ENCODE measurements around the gene GNB1L.

The GNB1L gene

DNA sequence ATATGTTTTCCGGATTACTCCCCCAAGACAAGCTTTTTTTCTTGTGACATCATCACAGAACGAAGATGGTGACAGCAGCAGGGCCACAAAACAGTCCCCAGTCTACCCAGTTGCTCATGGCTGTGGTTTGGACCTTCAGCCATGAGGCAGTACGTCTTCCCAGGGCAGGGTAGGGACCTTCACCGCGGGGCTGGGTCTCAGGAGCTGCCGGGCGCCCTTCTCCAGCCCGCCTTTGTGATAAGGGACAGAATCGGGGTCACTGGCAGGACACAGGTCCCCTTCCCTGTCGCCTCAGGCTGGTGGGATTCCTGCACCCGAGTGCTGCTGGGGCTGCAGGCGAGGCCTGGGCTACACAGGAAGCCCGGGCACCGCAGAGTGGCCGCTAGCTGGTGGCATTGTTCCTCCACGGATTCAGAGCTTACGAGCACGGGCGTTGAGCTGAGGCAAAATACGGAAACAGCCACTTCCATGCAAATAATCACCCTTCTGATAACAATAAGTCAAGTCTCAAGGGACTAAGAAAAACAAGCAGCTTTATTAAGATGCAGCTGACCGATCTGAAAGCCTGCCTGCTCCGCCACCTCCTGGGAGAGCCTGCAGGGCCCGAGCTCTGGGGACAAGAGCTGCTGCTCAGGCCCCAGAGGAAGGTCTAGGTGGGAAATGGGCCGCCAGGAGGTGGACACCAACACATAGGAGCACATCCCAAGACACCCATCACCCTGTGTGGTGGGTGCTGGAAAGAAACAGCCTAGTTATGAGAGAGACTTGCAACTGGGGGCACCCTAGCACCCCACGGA is 81.8 kb downstream of the GNB1L start:
- peak; percentile 89 for DNase-seq

DNA sequence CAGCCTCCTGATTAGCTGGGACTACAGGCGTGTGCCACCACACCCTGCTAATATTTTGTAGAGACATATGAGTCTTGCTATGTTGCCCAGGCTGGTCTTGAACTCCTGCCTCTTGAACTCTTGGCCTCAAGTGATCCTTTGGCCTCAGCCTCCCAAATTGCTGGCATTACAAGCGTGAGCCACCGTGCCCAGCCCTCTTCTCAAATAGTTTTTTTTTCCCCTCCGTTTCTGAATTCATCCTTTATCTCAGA is 82.3 kb downstream of the GNB1L start:
- no peak for DNase-seq

DNA sequence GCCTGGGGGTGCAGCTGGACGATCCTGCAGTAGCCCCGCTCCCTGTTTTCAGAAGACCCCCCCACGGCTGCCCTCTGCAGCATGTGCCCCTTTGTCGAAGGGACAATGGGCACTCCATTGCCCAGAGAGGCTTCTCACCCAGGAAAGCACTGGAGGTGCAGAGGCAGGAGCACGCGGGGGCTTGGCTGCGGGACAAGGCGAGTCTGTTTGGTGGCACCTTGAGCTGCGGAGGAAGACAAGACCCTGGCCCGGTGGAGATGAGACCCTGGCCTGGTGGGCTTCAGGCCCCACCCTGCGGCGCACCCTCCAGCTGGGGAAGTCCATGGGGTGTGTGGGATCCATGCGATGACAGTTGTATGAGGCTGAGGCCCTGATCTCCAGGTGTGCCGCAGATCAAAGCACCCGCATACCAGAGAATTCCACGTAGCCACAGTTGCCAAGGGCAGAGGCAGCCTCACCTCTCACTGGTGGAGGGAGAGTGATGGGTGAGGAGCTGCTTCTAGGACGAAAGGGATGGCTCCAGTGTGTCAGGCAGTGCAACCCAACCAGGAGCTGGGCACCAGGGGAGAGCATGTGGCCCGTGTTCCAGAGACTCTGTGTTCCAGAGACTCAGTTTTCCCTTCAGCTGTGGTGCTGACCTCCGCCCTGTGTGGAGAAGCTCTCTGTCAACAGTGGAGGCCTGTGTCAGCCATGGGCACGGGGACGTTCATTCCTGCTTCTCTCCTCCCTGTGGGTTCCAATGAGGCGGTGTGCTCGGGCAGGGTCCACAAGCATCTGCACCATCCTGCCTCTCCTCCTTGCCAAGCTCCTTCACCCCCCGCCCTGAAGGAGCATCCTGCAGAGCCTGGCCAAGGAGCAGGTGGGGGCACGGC is 84.1 kb downstream of the GNB1L start:
- DNase-seq = no peak

GRCh38 chr22:19769393-19769715 is 85.3 kb downstream of the GNB1L start:
- no peak for DNase-seq

DNA sequence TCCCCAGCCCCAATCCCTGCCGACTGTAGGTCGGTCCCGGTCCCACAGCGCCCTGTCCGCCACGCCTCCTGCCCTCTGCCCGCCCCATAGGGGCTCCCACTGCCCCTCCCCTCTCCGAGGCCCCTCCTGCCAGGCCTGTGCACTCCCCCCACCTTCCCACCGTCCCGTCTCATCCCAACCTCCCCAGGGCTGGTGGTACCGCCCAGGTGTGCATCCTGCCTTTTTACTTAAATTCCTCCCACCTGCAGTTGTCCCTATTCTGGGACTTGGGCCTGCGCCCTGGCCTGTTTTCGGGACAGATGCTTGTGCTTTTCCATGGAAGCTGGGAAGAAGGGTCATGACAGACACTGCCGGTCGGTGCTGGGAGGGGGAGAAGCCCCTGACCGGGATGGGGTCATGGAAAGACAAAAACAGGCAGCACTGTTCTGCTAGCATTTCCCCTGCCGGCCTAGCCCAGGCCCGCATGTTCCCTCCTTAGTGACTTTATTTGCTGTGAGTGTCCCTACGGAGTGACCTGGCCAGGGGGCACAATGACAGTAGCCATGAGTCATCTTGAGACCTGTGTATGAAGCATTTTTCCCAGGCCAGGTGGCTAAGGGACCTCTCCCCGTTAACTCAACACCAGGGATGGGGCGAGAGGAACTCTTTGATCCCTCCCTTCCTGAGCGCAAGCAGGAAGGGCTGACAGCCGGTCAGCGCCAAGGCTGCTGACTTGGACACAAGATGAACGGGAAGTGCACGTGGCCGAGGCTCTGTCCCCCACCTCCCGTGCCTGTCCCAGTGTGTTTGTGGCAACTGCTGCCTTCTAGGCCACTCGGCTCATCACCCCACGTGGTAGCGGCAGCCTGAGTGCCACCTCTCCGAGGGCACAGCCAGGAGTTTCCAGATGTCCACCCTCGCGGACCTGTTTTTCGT is 87.0 kb downstream of the GNB1L start:
- DNase-seq = no peak

DNA sequence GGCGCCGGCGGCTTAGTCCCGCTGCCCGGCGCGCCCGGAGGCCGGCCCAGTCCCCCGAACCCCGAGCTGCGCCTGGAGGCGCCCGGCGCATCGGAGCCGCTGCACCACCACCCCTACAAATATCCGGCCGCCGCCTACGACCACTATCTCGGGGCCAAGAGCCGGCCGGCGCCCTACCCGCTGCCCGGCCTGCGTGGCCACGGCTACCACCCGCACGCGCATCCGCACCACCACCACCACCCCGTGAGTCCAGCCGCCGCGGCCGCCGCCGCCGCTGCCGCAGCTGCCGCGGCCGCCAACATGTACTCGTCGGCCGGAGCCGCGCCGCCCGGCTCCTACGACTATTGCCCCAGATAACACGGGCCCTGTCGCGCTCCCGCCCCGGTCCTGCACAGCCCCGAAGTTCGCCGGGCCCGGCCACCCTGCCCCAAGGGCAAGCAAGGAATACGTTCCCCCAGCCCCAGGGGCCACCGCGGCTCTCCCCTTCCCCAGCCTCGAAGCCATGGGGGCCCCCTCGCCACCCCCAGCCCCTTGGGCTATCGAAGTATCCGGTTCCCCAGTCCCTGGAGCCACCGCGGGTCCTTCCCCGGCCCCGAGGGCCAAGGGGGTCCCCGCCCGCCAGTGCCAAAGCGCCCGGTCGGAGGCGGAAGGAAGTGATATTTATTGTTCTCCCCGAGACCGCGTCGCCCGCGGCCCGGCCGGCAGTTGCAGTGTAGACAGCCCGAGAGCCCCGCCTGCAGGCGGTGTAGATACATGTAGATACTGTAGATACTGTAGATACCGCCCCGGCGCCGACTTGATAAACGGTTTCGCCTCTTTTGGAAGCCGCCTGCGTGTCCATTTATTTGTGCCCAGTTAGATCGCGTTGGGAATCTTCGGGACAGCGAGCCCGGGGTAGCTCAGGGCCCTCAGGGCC is 87.9 kb downstream of the GNB1L start:
- no peak for DNase-seq

DNA sequence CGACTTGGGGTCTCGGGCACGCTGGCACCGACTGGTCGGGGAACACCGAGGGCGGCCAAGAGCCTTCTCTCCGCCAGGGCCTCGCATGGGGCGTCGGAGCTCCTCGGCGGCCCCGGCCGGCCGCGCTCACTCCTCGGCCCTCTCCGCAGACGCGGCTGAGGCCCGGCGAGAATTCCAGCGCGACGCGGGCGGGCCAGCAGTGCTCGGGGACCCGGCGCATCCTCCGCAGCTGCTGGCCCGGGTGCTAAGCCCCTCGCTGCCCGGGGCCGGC is 88.5 kb downstream of the GNB1L start:
- no peak for DNase-seq

DNA sequence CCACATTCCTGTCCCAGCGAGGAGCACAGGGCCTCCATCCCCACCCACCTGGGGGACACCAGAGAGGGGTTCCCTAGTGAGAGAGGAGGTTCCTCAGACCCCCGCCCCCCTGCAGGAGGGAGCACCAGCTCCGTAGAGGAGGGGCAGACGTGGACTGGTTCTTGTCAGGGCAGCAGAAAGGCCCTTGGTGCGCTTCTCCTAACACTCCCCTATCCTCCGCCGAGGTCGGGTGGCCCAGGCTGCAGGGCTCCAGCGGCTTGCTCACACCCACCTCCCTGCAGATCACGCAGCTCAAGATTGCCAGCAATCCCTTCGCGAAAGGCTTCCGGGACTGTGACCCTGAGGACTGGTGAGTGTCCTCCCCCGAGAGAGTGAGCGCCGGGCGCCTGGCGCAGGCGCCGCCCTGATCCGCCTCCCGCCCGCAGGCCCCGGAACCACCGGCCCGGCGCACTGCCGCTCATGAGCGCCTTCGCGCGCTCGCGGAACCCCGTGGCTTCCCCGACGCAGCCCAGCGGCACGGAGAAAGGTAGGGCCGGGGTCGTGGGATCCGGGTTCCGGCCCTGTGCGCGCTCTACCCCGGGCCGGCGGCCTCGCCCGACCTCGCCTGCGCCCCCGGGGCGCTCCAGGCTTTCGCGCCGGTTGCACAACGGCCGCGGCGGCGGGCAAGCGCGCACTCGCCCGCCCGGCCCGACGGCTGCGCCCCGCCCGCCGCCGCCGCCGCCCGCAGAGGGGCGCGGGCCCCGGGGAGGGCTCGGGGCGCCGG is 89.0 kb downstream of the GNB1L start:
- DNase-seq = no peak

GRCh38 chr22:19764636-19765476 is 89.8 kb downstream of the GNB1L start:
- DNase-seq = no peak

- no peak for DNase-seq
Measured at GRCh38 chr22:19764299-19764593, 90.4 kb downstream of the GNB1L start.

DNA sequence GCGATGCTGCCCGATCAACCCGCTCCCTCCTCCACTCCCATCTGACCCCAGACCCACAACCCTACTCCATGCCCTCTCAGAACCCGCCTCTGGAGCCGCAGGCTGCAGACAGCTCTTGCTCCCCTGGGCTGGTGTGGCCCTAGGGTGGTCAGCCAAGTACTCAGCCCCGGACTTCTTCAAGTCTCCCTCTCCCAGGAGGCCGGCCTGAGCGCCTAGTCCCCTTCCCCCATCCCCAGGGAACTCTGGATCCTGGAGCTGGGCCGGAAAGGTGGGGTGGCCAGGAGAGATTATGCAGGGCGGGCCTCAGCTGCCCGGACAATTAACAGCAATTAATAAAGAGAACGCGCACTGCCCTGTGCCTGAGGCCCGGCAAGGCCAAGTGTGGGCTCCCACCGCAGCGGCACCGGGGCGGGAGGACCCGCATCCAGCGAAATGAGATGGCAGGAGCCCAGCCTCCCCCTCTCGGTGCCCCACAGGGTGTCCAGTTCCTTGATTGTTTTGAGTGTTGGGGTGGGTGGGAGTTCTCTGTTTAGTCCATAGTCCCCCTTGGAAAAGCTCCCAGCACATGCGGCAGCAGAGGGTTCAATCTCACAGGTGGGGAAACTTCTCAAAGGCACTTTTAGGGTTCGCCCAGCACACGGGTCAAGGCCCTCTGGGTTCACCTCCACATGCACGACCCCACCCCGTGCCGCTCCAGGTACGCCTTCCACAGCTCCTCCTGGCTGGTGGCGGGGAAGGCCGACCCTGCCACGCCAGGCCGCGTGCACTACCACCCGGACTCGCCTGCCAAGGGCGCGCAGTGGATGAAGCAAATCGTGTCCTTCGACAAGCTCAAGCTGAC is 91.0 kb downstream of the GNB1L start:
- DNase-seq = no peak

DNA sequence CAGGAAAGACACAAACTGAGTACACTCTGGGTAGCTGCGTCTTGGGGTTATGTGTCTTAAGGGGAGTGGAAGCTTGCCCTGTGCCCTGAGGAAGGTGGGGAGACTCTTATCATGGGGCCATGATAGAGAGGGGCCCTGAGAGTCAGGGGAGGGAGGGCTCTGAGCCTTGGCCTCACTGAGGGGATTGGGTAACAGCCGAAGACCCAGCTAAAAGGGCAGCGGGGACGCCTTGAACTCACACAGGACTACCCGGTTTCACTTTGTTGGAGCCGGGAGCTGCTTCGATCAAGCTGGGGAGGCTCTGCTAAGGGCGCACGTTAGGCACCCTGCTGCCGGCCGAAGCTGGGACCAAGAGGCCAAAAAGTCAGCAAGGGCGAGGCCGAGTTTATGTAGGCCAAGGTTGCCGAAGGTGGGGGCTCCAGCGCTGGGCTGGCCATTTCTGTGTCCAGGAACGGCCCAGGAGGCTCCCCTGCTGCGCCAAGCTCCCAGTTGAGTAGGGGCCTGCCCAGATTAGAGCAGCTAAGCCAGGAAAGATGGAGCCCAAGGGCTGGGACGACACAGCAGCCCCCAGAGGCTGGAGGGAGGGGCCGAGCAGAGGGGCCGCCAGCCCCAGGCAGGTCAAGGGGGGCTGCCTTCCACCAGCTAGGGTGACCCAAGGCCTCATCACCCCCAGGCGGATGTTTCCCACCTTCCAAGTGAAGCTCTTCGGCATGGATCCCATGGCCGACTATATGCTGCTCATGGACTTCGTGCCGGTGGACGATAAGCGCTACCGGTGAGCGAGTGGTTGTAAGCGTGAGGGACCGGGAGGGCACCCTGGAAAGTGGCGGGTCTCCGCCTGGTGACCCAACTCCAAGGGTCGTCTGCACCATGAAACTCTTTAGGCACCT is 91.9 kb downstream of the GNB1L start:
- no peak for DNase-seq

DNA sequence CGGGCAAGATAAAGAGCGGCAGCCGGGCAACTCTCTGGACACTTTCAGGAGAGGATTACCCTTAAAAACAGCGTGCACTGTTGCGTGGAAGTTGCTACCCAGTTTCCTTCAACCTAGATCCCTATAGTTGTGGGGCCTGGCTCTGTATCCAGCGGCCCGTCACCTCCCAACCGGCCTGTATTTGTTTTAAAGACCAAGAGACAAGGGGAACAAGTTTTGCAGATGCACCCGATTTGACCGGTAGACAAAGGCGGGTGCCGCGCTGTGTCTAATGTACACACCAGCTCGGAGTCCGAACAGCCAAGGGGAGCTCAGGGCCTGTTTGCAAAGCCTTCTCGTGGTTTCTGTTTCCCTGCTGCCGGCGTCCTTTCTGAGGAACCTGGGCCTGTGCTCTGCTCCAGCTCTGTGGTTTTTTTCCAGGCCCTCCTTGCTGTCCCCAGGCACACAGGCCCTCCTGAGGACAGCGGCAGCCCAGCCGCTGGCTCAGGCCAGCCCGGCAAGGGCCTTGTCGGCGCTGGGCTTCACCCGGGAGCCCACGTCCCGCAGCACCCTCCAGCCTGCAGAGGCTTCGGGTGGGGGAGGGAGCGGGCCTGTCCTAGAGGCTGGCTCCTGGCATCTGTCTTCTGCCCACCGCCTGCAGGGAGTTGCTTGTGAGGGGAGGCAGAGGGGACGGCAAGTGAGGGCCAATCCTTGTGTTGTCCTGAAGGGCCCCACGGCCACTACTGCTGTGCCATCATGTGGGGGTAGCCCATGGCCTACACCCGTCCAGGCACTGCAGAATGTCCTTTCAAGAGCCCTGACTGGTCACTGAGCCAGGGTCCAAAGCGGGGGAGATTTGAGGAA is 92.7 kb downstream of the GNB1L start:
- no peak for DNase-seq

GRCh38 chr22:19760951-19761724 is 93.5 kb downstream of the GNB1L start:
- DNase-seq = no peak

- DNase-seq = no peak
Measured at GRCh38 chr22:19760058-19760950, 94.4 kb downstream of the GNB1L start, which contains the start of gene TBX1. Gene TBX1, plus strand, starts transcription at chr22:19760778. Its CDS starts 66 bp downstream, at chr22:19760844.

GRCh38 chr22:19759427-19760057 is 95.1 kb downstream of the GNB1L start:
- DNase-seq = no peak

Data from NCI-H526 treated with DMSO at 0.1 percent for 48 hours (cell line).